Tibial nerve (tissue), 4 donors: Measurements from ENCODE around the gene PSMA7.
A peak's percentile ranks its signal among the peaks of the same experiment; 100 is the strongest.

Experiments
- EP300 ChIP-seq, 2 donors: sonication (generic); formaldehyde crosslinking; IDR thresholded peaks; one replicate each; pipeline ENCODE4 v1.6.1; 2017; ENCODE audit warnings: antibody characterized with exemption in 2 of 2, mild to moderate bottlenecking in 1 of 2
- POLR2A ChIP-seq, 2 donors: fragments of 450-650 bp; IDR thresholded peaks; one replicate each; pipeline ENCODE4 v1.6.1; 2017; ENCODE audit warnings: antibody characterized with exemption in 2 of 2, mild to moderate bottlenecking in 2 of 2, moderate library complexity in 2 of 2
- TF ChIP-seq, protein P1 (sequence below), 5 experiments: fragments of 200-600 bp in 3 of 5; fragments of 450-650 bp in 2 of 5; sonication (generic) in 3 of 5; IDR thresholded peaks; one replicate each; pipeline ENCODE4 v1.5.1; 2016 to 2019; ENCODE audit warnings: antibody characterized with exemption in 5 of 5, mild to moderate bottlenecking in 3 of 5, moderate library complexity in 2 of 5

DNA sequence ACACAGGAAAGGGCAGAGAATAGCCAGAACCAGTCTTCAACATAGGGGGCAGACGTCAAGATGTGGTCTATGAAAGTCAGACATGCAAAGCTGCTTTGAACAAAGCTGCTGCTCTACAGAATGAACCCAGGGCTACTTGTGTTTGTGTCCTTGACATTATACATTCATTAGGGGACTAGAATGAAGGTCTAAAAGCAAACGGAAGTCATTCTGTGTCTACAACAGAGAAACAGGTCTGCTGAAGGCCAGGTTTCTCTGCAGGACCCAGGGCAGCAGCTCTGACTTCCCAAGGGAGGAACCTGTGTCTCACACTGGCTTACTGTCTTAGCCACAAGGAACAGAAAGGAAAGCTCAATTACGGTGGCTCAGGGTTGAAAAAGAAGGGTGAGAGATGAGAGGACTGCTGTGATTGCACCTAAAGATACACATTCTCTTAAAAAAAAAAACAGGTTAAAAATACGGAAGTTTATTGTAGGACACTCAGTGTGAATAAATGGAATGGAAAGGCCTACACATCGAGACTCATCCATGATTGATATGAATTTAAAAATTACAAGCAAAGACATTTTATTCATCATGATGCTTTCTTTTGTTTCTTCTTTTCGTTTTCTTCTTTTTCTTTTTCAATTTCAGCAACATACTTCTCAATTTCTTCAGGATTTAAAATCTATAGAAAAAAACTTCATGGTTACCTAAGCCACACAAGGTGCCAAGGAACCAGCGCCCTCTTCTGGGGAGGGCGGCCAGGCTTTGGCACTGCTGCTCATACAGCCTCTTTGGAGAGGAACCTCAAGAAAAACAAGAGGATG lies 6.7 kb downstream of the PSMA7 start:
- TF ChIP-seq, protein P1, sequence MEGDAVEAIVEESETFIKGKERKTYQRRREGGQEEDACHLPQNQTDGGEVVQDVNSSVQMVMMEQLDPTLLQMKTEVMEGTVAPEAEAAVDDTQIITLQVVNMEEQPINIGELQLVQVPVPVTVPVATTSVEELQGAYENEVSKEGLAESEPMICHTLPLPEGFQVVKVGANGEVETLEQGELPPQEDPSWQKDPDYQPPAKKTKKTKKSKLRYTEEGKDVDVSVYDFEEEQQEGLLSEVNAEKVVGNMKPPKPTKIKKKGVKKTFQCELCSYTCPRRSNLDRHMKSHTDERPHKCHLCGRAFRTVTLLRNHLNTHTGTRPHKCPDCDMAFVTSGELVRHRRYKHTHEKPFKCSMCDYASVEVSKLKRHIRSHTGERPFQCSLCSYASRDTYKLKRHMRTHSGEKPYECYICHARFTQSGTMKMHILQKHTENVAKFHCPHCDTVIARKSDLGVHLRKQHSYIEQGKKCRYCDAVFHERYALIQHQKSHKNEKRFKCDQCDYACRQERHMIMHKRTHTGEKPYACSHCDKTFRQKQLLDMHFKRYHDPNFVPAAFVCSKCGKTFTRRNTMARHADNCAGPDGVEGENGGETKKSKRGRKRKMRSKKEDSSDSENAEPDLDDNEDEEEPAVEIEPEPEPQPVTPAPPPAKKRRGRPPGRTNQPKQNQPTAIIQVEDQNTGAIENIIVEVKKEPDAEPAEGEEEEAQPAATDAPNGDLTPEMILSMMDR (IDR thresholded peaks at IDR 0.05), result peak; percentile 58 to 75 (median 62)
- TF ChIP-seq POLR2A (IDR thresholded peaks at IDR 0.05), result no peak
- no peak for TF ChIP-seq EP300 (IDR thresholded peaks at IDR 0.05)
